ENCODE data around the gene SERPINA10.

SERPINA10 gene

GRCh38 chr14:94322648-94323570 lies 29.8 kb upstream of the SERPINA10 start, which contains the start of gene SERPINA6:
Gene SERPINA6, minus strand, starts transcription at chr14:94323336. Its CDS starts 8,688 bp downstream, at chr14:94314648.
- TF ChIP-seq GATA3 (IDR thresholded peaks at IDR 0.05; ENCODE audit: low read depth, low read length) (no peak), GATA2 (IDR thresholded peaks at IDR 0.05; ENCODE audit: low read depth, low read length) (no peak)

DNA sequence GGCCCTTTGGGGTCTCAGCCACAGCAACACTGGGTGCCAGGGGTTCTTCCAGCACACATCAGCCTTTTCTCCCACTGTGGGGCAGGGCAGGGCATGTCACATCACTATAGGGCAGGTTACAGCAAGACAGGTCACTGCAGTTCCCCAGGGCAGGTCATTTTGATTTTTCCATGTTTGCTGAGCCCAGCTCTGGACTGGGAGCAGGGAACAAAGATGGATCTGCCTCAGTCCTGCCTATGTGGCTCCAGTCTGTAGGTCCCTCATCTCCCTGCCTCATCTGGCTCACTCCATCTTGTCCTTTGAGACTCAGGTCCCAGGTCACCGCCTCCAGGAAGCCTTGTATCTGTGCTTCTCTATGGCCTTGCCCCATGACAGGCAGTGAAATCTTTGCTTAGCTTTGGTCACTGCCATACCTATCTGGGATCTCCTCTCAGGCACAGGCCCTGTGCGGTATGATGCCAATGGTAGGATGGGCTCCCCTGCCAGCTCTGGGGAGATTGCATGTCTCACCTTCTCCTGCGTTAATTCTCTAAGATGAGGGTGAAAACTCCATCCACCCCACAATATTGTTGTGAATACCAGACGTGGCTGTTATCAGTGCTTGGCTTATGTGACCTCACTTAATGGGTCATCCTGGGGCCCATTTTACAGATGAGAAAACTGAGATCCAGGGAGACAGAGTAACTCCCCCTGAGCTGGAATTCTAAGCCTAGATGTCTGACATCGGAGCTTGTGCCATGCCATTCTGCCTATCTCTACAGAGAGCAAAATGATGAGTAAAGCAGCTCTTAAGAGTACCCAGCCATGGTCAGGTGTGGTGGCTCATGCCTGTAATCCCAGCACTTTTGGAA lies 28.6 kb upstream of the SERPINA10 start:
- no peak for TF ChIP-seq GATA2 (IDR thresholded peaks at IDR 0.05; ENCODE audit: low read depth, low read length)
- no peak for TF ChIP-seq GATA3 (IDR thresholded peaks at IDR 0.05; ENCODE audit: low read depth, low read length)

GRCh38 chr14:94320243-94320642 lies 27.2 kb upstream of the SERPINA10 start:
- no peak for TF ChIP-seq GATA3 (IDR thresholded peaks at IDR 0.05; ENCODE audit: low read depth, low read length)
- TF ChIP-seq GATA2 (IDR thresholded peaks at IDR 0.05; ENCODE audit: low read depth, low read length) = no peak

DNA sequence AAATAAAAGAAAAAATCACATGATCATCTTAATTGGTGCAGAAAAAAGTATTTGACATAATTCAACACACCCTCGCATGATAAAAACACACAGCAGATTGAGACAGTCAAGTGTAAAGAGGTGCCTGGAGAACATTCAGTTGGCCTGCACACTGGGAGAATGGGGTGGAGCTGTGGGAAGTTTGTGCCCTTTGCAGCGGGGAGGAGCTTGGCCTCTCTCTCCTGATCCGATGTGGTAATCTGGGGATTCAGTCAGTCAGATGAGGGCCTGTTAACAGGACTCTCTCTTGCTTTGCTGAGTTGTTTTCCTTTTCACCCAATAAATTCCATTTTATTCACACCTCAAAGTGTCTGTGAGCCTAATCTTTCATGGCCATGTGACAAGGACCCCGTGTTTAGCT lies 24.2 kb upstream of the SERPINA10 start:
- no peak for TF ChIP-seq GATA3 (IDR thresholded peaks at IDR 0.05; ENCODE audit: low read depth, low read length)
- no peak for TF ChIP-seq GATA2 (IDR thresholded peaks at IDR 0.05; ENCODE audit: low read depth, low read length)

GRCh38 chr14:94316692-94317091 lies 23.6 kb upstream of the SERPINA10 start:
- TF ChIP-seq GATA2 (IDR thresholded peaks at IDR 0.05; ENCODE audit: low read depth, low read length) = no peak
- no peak for TF ChIP-seq GATA3 (IDR thresholded peaks at IDR 0.05; ENCODE audit: low read depth, low read length)

GRCh38 chr14:94314890-94315289 lies 21.8 kb upstream of the SERPINA10 start:
- TF ChIP-seq GATA2 (IDR thresholded peaks at IDR 0.05; ENCODE audit: low read depth, low read length) = no peak
- TF ChIP-seq GATA3 (IDR thresholded peaks at IDR 0.05; ENCODE audit: low read depth, low read length) = no peak

- no peak for TF ChIP-seq GATA2 (IDR thresholded peaks at IDR 0.05; ENCODE audit: low read depth, low read length)
- TF ChIP-seq GATA3 (IDR thresholded peaks at IDR 0.05; ENCODE audit: low read depth, low read length) = no peak
Observed at GRCh38 chr14:94313991-94314655, 21.1 kb upstream of the SERPINA10 start.

DNA sequence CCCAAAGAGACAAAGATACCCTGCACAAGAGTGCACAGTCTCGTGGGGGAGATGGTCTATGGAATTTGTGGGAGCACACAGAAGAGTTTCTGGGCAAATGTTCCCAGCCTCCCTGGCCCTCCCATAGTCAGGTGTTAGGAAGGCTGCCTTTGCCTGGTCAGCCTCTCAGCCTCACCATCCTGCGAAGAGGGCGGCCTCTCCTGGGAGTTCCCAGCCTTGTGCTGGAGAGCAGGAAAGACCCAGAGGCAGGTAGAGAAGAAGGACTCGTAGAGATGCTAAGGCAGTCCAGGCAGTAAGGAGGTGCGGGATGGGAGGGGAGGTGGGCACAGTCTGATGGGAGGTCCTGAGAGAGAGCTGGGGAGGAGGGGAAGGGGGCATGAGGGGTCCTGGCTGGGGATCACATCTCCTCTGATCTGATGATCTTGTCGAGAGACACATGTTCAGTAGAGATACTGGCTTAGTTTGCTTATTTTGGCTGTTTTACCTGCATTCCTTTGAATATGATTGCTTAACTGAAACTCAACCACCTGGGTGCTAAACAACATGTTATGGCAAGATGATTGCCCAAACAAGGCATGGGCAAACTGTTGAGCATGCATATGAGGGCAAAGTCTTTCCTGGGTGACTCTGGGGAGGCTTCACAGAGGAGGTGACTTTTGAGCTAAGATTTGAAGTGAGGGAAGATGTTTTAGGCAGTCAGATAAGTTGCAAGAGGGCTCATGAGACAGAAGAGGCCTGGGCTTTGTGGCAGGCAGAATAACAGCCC lies 19.6 kb upstream of the SERPINA10 start:
- TF ChIP-seq GATA2 (IDR thresholded peaks at IDR 0.05; ENCODE audit: low read depth, low read length) (no peak), GATA3 (IDR thresholded peaks at IDR 0.05; ENCODE audit: low read depth, low read length) (no peak)

DNA sequence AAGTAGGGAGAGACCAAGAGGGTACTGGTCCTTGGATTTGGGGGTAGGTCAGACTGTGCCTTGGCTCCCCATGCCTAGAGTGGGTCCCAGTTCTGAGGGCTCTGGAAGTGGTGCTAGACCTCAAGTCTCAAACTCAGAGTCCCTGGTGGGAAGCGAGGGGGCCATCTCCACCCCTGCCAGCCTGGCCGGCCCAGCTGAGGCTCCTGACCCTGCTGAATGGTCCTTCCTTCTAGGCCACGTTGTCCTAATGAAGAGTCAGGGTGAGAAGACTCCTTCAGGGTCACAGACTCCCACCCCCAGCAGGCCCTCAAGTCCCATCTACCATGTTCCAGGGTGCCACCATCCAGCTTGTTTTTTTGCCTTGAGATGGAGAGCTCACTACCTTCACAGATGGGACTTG lies 17.2 kb upstream of the SERPINA10 start:
- no peak for TF ChIP-seq GATA3 (IDR thresholded peaks at IDR 0.05; ENCODE audit: low read depth, low read length)

GRCh38 chr14:94309721-94310120 lies 16.7 kb upstream of the SERPINA10 start:
- TF ChIP-seq GATA3 (IDR thresholded peaks at IDR 0.05; ENCODE audit: low read depth, low read length) (no peak), GATA2 (IDR thresholded peaks at IDR 0.05; ENCODE audit: low read depth, low read length) (no peak)

- TF ChIP-seq GATA2 (IDR thresholded peaks at IDR 0.05; ENCODE audit: low read depth, low read length) (no peak), GATA3 (IDR thresholded peaks at IDR 0.05; ENCODE audit: low read depth, low read length) (no peak)
Observed at GRCh38 chr14:94307410-94307992, 14.4 kb upstream of the SERPINA10 start.

DNA sequence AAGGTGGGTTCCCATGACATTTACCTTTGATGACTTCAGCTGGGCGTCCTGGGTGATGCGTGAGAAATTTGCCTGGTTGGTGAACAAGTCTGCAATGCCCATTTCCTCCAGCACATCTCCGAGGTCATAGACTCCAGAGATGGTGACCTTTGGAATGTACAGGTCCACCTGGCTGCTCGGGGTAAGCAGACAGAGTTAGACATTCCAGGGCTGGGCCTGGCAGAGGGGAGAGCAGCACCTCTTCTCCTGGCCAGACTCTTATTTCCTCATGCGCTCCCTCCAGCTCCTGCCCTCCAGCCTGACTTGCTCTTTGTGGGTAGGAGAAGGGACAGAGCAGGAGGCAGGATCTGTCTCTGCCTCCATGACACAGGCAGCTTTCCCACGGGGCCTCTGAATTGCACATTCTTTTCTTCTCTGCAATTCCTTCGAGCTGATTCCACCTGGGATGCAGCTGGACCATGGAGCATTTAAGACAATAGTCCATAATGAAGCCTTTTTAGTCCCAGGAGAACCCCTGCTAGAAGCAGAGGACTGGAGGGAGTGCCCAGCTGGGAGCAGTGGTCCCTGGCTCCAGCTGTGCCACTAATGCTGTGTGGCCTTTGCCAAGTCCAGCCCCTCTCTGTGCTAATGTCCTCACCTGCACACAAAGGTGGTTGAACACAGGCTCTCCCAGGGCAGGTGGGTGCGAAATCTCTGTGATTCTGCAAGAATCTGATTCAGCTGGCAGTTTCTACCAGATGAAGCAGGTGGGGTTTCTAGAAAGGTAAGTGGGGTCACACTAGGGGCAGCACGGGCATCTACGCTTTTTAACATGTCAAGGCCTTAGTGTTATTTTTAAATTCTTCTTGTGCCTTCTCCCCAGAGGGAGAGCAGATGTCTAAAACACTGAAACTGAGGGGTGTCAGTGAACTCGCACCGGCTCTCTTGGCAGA lies 13.2 kb upstream of the SERPINA10 start:
- TF ChIP-seq GATA3 (IDR thresholded peaks at IDR 0.05; ENCODE audit: low read depth, low read length) (no peak), GATA2 (IDR thresholded peaks at IDR 0.05; ENCODE audit: low read depth, low read length) (no peak)
